Measurements from ENCODE around the gene GHRHR.
A peak's percentile ranks its signal among the peaks of the same experiment; 100 is the strongest.

GHRHR gene

DNA sequence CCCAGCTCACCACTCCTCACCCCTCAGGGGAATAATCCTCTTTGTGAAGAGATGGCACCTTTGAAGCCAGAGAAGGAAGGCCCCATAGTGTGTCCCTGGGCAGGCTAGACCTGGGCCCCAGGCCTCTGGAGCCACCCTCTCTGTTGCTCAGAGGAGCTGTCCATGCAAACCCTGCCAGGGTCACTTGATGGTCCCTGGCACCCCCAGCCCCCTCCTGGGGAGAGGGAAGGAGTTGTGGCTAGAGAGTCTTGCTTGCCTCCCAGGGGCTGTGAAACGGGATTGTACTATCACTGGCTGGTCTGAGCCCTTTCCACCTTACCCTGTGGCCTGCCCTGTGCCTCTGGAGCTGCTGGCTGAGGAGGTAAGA is 5.8 kb downstream of the GHRHR start:
- no peak for DNase-seq

DNA sequence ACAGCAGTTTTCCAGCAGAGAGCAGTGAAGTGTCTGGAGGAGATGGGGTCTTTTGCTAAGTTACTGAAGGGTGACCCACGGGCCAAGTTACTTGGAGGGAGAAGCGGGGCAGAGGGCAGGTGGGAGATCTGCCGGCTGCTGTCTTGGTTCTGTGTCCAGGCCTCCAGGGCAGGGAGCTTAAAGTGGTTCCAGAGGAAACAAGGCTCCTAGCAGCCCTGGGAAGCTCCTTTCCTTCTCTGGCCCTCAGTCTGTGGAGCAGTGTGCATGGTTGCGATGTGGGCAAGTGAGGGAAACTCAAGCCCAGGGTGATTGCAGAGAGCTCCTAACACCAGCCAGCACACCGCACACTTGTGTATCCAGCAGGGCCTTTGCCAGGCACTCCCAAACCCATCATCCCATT is 6.3 kb downstream of the GHRHR start:
- no peak for DNase-seq

DNA sequence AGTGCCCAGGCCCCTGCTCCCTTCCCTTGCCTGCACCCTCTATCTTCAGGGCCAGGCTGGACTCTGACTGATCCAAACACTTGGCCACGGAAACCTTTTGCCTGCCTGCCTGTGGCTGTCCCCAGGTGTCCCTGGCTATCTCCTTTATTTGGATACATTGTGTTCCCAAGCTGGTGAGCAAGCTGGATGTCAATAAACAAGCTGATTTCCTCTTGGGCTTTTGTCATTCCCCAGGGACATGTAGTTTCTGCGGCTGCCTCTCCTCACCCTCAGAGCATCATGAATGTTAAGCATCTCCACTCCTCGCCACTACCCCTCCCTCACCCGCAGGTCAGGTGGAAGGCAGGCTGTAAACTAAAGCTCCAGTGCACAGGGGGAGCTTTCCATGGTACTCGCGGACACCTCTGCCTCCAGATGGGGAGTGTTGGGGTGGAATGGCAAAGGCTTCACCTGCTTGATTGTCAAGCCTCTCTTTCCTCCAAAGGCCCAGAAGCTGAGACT is 6.9 kb downstream of the GHRHR start:
- DNase-seq = no peak

DNA sequence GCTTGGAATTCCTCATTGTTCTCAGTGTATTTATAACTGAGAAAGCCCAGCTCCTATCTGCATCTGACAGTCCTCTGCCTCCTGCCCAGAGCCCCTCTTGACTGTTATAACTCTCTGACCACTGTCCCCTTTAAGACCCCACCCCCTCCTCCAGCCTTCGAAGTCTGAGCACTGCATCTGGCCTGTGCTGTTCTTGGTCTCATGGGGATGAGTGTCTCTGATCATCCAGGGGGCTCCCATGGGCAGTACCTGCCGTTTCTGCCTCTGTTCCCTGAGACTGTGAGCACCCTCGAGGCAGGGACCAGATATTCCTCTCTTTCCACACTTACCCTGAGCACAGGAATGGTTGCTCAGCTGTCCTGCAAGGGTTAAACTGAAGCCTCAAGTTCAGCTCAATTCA is 7.7 kb downstream of the GHRHR start:
- DNase-seq = no peak

DNA sequence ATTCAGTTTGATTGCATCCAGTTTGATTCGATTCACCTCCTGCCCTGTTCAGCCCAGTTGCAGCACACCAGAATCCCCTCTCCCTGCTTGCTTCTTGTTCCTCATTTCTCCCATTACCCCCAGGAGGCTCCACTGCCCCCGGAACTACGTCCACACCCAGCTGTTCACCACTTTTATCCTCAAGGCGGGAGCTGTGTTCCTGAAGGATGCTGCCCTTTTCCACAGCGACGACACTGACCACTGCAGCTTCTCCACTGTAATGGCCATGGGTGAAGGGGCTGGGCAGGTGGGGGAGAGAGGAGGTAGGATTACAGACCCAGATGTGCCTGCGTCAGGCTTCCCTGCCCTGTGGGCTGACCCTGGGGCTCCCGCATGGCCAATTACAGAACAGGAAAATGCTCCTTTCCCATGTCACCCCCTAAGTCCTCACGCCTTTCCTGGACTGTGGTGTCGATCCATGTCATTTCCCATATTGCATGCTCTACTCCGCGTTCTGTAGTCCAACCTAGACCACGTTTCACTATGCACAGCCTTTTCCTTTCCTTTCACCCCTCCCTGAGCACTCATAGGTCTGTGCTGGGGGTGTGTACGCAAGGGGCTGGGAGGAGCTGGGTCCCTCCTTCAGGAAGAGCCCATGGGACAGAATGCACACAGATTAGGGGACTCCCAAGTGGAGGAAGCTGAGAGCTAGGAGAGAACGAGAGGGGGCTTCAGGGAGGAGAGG is 8.2 kb downstream of the GHRHR start:
- no peak for DNase-seq

DNA sequence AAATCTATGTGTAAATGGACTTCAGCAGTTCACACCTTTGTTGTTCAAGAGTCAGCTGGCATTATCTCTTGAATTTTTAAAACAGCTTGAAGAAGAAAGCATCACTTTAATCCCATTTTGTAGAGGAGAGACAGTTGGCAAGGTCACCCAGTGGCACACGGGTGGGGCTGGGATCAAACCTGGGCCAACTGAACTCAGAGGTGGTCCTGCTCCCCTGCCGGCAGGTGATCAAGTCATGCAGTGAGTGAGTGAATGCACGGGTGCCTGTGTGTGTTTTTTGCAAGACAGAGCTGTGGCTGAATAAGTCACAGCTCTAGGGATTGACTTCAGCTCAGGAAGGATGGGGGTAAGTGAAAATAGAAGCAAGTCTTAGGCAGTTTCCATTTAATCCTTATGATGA is 9.5 kb downstream of the GHRHR start:
- DNase-seq = no peak

DNA sequence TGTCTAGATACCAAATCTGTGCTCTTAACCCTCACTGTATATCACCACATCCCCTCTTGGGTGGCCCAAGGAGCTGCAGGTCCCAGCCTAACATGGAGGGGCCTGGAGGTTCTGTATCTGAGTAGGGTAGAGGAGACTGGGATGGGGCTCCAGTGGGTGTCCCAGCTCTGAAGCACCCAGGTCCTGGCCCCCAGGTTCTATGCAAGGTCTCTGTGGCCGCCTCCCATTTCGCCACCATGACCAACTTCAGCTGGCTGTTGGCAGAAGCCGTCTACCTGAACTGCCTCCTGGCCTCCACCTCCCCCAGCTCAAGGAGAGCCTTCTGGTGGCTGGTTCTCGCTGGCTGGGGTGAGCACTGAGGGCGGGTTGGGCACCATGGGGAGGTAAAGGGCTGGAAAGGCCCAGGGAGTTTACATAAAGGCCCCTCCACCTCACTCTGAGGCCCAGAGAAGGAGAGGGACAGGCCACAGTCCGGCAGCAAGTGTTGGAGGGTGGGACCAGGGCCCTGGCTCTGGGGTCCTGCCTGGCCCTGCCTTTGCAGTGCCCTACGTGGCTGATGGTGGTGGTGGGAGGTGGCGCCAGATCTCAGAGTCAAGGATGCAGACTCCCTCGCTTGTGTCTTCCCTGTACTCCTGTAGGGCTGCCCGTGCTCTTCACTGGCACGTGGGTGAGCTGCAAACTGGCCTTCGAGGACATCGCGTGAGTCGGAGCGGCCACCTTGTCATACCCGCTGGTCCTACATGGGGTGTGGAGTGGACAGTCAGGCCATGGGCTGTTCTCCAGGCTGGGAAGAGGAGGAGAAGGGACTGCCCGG is 10.2 kb downstream of the GHRHR start:
- DNase-seq = no peak

DNA sequence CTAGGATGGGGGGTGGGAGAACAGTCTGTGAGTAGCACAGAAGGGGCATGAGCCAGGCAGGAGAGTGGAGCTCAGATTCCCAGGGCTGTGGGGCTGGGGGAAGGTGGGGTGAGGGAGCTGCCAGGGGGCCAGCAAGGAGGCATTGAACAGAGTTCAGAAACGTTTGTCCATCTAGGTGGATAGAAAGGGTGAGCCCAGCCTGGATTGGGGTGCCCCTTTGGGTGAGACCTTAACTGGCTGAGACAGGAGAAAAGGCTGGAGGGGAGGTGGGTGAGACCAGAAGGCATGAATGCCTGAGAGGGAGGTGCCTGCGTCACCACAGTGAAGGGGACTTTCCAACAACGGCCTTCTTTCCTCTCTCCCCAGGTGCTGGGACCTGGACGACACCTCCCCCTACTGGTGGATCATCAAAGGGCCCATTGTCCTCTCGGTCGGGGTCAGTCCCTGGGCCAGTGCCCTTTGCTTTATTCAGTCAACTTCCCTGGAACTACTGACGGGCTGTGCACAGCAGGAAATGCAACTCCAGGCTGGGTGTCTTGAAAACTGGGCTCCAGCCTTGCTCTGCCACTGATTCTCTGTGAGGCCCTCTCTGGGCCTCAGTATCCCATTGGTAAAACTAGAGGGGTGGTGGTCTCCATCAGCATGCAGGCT is 11.0 kb downstream of the GHRHR start:
- peak; percentile 5 for DNase-seq

DNA sequence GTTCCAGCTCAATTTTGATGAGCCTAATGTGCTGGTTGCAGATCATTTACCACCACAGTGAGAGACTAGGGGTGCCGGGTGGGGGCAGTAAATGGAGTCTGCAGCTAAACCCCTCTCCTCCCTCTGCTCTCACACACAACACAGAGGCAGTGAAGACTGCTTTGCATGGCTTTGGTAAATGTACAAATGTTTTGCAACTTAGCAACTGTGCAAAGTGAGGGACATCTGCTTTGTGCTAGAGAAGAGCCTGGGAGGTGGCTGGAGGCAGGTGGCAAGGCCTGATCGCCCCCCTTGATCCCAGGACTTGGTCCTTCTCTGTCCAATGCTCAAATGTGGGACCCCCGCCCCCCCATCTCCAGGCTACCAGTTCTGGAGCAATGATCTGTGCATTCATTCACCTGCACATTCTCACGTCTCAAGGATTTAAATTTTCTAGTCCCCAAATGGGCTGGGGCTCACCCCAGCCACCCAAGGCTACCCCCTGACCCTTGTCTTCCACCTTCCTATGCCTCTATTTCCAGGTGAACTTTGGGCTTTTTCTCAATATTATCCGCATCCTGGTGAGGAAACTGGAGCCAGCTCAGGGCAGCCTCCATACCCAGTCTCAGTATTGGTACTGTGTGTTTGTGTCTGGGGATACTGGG is 11.6 kb downstream of the GHRHR start:
- DNase-seq = no peak

DNA sequence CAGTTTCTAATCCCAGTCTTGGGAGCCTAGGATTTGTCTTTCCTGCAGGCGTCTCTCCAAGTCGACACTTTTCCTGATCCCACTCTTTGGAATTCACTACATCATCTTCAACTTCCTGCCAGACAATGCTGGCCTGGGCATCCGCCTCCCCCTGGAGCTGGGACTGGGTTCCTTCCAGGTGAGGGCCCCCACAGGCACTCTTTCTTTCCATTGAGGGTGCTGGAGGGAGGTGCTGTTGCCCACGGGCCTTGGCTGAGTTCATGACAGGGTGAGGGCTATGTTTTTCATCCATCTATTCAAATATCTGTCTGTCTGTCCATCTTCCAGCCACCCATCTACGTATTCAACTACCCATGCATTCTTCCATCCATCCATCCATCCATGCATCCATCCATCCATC is 12.6 kb downstream of the GHRHR start:
- DNase-seq = no peak

DNA sequence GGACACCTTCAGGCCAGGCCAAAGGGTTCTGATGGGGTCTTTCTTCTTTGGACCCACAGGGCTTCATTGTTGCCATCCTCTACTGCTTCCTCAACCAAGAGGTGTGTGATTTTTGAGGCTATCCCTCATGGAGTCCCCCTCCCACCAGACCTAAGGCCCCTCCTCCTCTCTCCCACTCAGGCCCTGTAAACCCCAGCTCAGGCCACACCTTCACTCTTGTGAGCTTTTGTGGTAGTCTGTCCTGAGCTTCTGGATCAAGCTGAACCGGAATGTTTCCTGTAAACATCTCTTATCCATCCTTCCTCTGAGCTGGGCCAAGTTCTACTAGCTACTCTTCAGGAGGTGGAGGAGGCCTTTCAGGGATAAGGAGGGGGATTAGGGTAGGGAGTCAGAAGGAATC is 13.5 kb downstream of the GHRHR start:
- no peak for DNase-seq

DNA sequence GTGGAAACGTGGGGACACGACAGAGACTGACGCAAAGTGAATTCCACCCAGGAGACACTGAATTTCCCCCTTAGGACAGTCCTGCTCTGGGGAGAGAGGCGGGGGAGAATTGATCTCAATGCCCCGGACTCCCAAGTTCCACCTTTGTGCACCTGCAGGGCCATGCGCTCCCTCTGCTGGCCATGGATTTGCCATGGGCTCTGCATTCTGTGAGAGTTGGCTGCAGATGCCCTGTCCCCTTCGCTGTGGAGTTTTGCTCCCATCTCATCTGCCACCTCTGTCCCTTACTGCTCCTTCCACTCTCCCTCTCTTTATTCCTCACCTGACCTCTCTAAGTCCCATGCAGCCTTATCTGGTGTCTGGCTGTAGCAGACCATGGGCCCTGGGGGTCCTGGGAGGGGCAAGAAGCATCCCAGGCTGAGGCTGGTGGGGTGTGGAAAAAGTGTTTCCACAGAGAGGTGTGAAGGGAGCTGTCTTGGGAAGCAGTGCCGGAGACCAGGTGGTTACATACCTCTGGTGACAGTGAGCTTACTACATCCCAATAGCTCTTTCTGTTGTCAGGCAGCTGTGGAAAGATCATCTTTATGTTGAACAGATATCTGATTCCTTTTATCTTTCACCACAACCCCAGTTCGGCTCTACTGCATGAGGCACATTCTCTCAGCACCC is 14.3 kb downstream of the GHRHR start:
- DNase-seq = peak; percentile 9

DNA sequence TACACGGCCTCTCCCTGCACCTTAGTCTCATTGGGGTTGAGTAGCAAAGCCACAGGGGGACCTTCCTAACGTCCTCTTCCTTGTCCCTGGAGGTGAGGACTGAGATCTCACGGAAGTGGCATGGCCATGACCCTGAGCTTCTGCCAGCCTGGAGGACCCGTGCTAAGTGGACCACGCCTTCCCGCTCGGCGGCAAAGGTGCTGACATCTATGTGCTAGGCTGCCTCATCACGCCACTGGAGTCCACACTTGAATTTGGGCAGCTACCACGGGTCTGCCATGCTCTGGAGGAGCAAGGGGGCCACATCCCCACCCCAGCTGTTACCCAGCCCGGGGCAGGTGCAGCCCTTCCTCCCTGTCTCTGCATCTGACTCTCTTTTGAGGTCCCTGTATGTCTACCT is 15.3 kb downstream of the GHRHR start:
- DNase-seq = no peak

DNA sequence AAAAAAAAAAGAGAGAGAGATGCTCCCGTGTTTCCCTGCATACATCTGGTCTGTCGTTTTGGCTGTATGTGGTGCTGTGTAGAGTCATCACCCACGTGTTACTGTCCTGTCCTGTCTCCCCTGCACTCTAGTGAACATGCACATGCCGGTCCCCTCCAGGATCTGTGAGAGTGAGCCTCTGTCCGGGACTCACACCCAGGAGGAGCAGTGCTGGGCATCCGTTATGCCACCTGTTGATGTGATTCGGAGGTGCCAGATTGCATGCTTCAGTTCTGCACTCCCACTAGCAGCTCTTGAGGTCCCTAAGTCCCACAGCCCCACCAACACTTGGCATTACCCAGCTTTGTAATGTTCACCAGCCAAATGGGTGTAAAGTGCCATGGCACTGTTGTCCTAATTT is 16.4 kb downstream of the GHRHR start:
- DNase-seq = no peak

DNA sequence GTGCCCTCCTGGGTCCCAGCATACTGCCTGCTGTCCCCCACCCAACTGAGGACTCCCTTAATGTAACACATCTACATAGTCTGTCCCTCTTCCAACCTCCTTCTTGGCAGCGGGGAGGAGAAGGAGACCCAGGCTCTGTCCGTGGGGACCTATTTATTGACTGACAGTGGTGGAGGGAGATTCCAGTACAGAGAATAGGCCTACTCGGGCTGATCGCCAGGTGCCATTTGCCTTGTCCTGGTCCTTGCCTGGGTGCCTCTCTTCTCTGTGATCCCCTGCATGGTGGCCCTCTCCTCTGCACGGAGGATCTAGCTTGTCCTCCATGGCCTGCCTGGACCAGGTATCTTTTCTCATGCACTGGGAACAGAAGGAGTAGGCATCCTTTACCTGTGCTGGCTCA is 17.0 kb downstream of the GHRHR start:
- DNase-seq = no peak

DNA sequence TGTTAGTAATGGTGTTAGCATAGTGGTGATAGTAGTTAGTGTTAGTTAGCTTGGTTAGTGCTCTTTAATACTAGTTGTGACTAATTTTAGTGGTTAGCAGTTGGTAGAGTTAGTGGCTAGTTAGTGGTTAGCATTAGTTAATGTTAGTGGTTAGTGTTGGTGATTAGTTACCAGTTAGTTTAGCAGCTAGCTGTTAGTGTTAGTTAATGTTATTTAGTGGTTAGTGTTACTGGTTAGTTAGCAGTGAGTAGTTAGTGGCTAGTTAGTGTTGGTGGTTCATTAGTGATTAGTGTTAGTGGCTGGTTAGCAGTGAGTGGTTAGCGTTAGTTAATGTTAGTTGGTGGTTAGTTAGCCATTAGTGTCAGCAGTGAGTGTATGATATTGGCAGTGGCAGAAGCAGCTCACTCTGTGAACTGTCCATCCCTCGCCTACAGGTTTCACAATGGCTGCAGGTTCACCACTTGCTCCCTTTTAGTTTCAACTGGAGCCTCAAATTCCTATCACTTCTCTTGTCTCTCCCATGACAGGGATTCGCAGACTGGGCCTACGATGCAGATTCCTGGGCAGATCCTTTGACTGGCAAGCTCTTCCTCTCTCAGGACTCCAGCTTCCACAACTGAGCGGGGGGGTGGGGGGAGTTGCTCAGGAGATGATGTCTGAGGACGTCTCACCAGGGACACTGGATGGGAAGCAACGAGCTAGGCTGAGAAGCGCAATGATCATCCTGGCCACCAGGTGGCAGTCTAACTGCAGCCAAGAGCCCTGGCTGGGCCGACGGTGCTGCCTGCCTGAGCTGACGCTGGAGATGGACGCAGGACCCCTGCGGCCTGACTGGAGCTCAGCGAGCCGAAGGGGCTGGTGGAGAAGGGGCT is 19.5 kb downstream of the GHRHR start:
- DNase-seq = peak; percentile 56

DNA sequence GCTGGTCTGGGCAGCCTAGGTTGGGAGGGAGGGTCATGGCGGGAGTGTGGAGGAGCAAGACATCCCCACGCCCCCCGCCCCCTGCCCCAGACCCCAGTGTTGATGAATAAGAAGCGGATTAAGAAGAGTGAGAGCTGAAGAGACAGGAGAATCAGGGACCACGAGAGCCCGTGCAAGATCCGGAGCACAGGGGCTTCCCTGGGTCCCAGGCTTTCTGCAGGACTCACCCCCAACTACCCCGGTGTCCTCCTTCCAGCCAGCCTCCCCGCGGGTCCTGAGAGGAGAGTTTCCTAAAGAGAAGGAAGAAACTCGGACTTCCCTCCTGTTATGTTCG is 20.1 kb downstream of the GHRHR start:
- DNase-seq = no peak

DNA sequence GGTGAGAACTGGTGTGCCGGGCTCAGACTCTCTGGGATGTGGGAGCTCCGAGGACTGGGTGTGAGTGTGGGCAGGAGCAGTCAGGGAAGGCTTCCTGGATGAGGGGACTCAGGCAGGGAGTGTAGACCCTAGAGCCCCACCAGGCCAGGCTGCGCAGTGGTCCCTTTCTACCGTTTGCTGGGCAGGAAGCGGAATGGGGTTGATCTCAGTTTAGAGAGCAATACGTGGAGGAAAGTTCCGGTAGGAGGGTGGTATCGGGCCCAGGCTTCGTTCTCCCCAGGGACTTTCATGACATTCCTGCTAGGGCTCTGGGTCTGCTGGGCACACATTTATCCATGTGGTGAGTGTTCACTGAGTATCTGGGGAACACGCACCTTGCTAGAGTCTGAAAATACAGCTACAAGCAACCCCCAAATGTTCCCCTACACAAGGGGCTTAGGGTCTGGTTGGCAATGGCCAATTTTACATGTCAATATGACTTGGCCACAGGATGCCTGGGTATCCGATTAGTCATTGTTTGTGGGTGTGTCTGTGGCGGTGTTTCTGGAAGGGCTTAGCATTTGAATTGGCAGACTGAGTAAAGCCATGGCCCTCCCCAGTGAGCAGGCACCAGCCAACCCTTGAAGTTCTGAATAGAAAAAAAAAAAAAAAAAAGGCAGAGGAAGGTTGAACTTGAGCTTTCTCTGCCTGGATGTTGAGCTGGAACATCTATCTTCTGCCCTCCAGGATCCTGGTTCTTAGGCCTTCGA is 20.8 kb downstream of the GHRHR start:
- DNase-seq = no peak

DNA sequence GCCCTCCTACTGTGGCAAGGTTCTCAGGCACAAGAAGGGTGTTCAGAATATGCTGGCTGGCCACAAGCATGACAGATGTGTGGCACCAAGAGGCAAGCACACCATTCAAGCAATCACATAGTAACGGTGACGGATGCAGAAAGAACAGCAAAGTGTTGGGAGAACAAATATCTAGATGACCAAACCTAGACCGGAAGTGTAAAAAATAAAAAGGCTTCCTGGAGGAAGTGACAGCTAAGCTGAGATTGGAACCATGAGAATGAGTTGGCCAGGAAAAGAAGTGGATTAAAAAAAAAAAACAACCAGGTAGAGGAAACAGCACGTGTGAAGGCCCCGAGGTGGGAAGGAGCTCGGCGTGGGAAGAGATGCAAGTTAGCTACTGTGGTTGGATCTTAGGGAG is 22.0 kb downstream of the GHRHR start:
- no peak for DNase-seq

DNA sequence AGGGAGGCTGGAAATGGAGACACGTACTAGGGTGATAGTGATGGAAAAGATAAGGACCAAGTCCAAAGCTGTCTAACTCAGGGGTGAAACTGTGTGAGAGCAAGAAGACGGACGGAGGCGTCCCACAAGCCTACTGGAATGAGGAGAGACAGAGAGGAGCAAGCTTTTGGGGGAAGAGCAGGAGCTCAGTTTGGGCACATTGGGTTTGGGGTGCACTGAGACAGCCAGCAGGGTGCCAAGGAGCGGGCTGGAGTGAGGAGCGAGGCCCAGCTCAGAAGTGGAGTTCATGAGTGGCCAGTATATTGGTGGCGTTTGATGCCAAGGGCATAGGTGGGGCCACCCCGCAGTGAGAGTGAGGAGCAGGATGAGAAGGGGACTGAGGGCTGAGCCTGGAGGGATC is 22.6 kb downstream of the GHRHR start:
- DNase-seq = no peak

DNA sequence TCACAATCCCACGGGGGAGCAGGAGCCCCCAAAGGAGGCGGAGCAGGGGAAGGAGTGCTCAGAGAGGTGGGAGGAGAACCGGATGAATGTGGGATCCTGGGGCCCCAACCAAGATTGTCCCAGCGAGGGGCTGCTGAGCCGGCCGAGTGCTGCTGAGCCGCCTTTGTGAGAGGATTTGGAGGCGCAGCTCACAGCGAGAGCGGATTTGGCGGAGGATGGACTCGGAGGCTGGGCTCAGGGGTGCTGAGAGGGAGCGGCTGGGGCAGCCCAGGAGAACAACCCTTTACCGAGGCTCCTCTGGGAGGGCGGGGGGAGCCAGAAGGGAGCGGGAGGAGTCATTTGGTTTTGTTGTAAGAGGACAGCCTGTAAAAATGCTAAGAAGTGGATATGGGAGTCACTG is 23.0 kb downstream of the GHRHR start:
- no peak for DNase-seq

All from NCI-H510A (cell line).